Neutrophil (primary cell): ENCODE results near the gene RBFOX2.

Experiments
- H3K27ac ChIP-seq: fragments of 200-600 bp; sonication (generic); 2 replicates; pipeline ENCODE4 v1.5.1; 2016; ENCODE audit warnings: mild to moderate bottlenecking, moderate library complexity
- H3K27me3 ChIP-seq: fragments of 200-600 bp; sonication (generic); 2 replicates; pipeline ENCODE4 v1.6.0; 2016; ENCODE audit warnings: mild to moderate bottlenecking
- H3K36me3 ChIP-seq: fragments of 200-600 bp; sonication (generic); 2 replicates; pipeline ENCODE4 v1.5.1; 2017
- H3K4me1 ChIP-seq, 2 experiments: fragments of 200-600 bp in 1 of 2; sonication (generic) in 1 of 2; 1 replicate in 1 of 2; 2 replicates in 1 of 2; pipeline versions ENCODE4 v1.5.1 to v1.6.1; 2013 to 2016; ENCODE audit warnings: low read depth in 1 of 2, low read length in 1 of 2, mild to moderate bottlenecking in 1 of 2, moderate library complexity in 1 of 2; ENCODE audit not compliant: control insufficient read depth in 1 of 2, insufficient read depth in 1 of 2
- H3K4me3 ChIP-seq, 2 experiments: fragments of 200-600 bp in 1 of 2; sonication (generic) in 1 of 2; 1 replicate in 1 of 2; 2 replicates in 1 of 2; pipeline ENCODE4 v1.5.1; 2013 to 2016; ENCODE audit warnings: low read depth in 1 of 2, low read length in 1 of 2, mild to moderate bottlenecking in 1 of 2, moderate library complexity in 1 of 2
- H3K9me3 ChIP-seq: fragments of 200-600 bp; sonication (generic); 2 replicates; pipeline ENCODE4 v1.5.1; 2016
- TF ChIP-seq, protein P1 (sequence below): fragments of 200-600 bp; sonication (generic); IDR thresholded peaks from 2 replicates; pipeline ENCODE4 v1.5.1; 2016; ENCODE audit warnings: antibody characterized with exemption

RBFOX2 gene

DNA sequence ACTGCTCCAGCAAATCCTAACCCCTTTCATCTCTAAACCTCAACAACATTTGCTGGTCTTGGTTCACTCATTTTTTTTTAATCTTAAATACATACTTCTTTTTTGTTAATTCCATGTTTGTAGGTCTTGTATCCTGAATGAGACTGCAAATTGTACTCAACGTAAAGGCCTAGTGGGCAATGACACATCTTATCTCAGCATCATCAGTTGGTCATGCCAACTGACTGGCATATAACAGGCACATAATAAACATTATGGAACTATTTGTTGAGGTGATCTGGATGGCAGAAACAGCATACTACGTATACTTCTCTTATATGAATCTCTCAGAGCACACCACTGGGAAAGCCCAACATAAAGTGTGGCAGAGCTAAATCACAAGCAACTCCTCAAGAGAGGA lies 116.7 kb downstream of the RBFOX2 start:
- Histone ChIP-seq H3K36me3 (no peaks in the 10 kb centered on the region), H3K4me3 (no peak overlapping the region), H3K4me1 (peaks cover 0 to 11% of the 10 kb centered on the region in 2 experiments), H3K27ac (no peak overlapping the region), H3K9me3 (no peaks in the 10 kb centered on the region), H3K27me3 (peaks cover 3% of the 10 kb centered on the region)
- TF ChIP-seq, protein P1, sequence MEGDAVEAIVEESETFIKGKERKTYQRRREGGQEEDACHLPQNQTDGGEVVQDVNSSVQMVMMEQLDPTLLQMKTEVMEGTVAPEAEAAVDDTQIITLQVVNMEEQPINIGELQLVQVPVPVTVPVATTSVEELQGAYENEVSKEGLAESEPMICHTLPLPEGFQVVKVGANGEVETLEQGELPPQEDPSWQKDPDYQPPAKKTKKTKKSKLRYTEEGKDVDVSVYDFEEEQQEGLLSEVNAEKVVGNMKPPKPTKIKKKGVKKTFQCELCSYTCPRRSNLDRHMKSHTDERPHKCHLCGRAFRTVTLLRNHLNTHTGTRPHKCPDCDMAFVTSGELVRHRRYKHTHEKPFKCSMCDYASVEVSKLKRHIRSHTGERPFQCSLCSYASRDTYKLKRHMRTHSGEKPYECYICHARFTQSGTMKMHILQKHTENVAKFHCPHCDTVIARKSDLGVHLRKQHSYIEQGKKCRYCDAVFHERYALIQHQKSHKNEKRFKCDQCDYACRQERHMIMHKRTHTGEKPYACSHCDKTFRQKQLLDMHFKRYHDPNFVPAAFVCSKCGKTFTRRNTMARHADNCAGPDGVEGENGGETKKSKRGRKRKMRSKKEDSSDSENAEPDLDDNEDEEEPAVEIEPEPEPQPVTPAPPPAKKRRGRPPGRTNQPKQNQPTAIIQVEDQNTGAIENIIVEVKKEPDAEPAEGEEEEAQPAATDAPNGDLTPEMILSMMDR = no peak

DNA sequence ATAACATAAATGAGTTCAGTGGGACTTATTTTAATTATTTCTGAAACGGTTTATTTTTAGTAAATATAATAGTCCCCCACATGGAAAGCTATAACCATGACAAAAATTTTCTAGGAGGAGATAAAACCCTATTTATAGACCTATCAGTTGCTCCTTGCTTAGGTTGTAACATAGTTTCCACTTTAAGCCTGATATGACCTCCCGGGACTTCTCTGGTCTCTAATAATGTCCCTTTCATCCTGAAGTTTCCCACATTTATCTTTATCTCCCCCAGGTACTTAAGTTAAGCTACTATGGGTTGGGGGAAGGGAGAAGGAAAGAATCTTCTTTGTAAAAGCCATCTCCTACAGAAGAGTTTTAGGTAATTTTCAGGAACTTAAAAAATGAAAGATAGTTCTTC lies 117.7 kb downstream of the RBFOX2 start:
- TF ChIP-seq, protein P1 = no peak
- peaks cover 0 to 11% of the 10 kb centered on the region in 2 experiments for H3K4me1 ChIP-seq

DNA sequence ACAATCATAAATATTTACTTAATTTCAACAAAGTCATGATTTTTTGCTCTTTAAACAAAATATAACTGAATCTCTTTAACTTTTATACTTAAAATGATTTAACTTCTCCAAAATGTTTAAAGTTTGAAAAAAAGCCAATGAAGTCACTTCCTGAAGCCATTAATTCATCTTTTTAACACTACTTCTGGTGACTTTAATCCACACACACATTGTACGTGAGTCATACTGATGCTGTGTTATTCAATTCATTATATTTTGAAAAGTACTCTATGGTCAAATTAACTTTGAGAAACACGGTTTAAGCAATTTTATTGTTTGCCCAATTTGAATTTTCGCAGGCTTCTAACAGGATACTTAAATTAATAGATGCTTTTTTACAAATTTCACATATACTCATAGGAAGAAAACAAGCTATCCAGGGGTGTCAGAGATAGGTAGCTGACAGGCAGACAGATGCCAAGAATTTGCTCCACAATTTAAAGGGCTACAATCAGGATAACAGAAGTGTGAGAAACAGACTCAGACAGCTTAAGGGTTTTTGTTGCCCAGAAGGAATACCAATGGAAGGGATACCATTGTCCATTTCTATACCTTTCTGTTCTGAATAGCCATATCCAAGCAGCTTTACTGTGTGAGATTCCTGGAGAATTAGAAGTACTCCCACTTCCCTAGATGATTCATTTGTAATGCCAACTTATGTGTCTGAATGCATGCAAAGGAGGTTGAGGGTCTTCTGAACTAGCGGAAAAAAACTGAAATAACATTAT lies 118.4 kb downstream of the RBFOX2 start:
- no peak overlapping the region for H3K4me3 ChIP-seq
- peaks cover 0 to 9% of the 10 kb centered on the region in 2 experiments for H3K4me1 ChIP-seq
- no peaks in the 10 kb centered on the region for H3K36me3 ChIP-seq
- no peaks in the 10 kb centered on the region for H3K9me3 ChIP-seq
- H3K27ac ChIP-seq = no peak overlapping the region
- TF ChIP-seq, protein P1 = no peak
- H3K27me3 ChIP-seq = peaks cover 3% of the 10 kb centered on the region

More for the DNA sequence above, 117.7 kb downstream of the RBFOX2 start:
- H3K36me3 ChIP-seq = no peaks in the 10 kb centered on the region
- H3K9me3 ChIP-seq = no peaks in the 10 kb centered on the region
- peaks cover 3% of the 10 kb centered on the region for H3K27me3 ChIP-seq
- no peak overlapping the region for H3K4me3 ChIP-seq
- no peak overlapping the region for H3K27ac ChIP-seq

DNA sequence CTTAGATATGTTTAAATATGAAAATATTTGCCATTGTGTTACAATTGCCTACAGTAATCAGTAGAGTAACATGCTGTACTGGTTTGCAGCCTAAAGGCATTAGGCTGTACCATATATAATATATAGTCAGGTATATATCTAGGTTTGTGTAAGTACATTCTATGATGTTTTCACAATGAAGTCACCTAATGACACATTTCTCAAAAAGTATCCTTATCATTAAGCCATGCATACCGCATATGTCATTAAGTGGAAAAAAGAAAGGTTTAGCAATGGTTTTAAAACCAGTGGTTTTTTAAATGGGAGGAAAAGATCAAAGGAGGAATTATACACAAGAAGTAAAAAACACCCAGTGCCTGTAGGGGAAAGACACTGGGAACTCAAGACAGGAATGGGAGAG lies 122.7 kb downstream of the RBFOX2 start:
- TF ChIP-seq, protein P1 = no peak
- no peak overlapping the region for H3K27ac ChIP-seq
- H3K27me3 ChIP-seq = no peaks in the 10 kb centered on the region
- H3K36me3 ChIP-seq = no peaks in the 10 kb centered on the region
- no peaks in the 10 kb centered on the region for H3K9me3 ChIP-seq
- no peak overlapping the region for H3K4me3 ChIP-seq
- H3K4me1 ChIP-seq = no peaks in the 10 kb centered on the region

DNA sequence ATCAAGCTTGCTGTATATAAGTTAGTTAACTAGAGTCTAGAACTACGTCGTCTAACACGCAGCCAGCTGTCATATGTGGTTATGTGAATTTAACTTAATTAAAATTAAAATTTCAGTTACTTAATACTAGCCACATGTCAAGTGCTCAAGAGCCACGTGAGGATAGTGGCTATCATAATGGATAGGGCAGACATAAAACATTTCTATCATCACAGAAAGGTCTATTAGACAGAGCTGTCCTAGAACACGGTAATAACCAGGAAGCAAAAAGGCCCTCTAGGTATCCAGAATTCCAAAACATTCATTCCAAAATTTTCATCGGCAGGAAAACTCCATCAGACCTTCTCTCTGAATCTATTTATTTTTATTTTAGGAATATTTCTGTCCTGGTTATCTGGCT lies 123.9 kb downstream of the RBFOX2 start:
- TF ChIP-seq, protein P1 = no peak
- Histone ChIP-seq H3K27ac (no peak overlapping the region), H3K27me3 (no peaks in the 10 kb centered on the region)

More for the DNA sequence above, 123.9 kb downstream of the RBFOX2 start:
- no peaks in the 10 kb centered on the region for H3K4me1 ChIP-seq
- no peaks in the 10 kb centered on the region for H3K9me3 ChIP-seq
- H3K4me3 ChIP-seq = no peak overlapping the region
- no peaks in the 10 kb centered on the region for H3K36me3 ChIP-seq
